Caki2 (cell line): ENCODE data around the gene DNAI2. TPM values are rescaled to one million over a fixed set of nuclear protein-coding genes. Genes with fewer than 3 reads are reported as not detected.
A peak's percentile ranks its signal among the peaks of the same experiment; 100 is the strongest.

ENCODE experiments used
- DNase-seq: peaks from one replicate; pipeline ENCODE4 v3.0.0-alpha.2; 2015; ENCODE audit warnings: low read depth
- in situ Hi-C: cut with HindIII; loops from 2 replicates; pipeline ENCODE4 v1.10.0; 2016; ENCODE audit warnings: low sequenced_read_pairs, low pct_unique_long_range_greater_than_20kb, mixed read lengths
- total RNA-seq: library from RNA; depleted of rRNA; stranded (reverse); fragments of >200 nt; shearing (Covaris generic); gene quantifications from 2 replicates; pipeline ENCODE4 v1.2.3, GENCODE V29; 2014; ENCODE audit warnings: low replicate concordance

The DNAI2 gene
- total RNA-seq, 1 experiment from 2014 or later, result not detected

- in situ Hi-C loops, result loop anchor here (10.0 kb wide), 1 partner anchor 56 kb away; no protein-coding TSS in a partner anchor
- DNase-seq, result peak; percentile 45
These were observed 16.3 kb downstream of the DNAI2 start for GRCh38 chr17:74290340-74290739.

- in situ Hi-C loops, result loop anchor here (10.0 kb wide), 1 partner anchor 58 kb away; no protein-coding TSS in a partner anchor
- no peak for DNase-seq
These were observed 18.5 kb downstream of the DNAI2 start for GRCh38 chr17:74292495-74292894.

GRCh38 chr17:74295625-74296547, 21.9 kb downstream of the DNAI2 start:
- in situ Hi-C loops, result loop anchor here (10.0 kb wide), 1 partner anchor 61 kb away; no protein-coding TSS in a partner anchor
- DNase-seq, result peak; percentile 85

GRCh38 chr17:74296548-74296936, 22.5 kb downstream of the DNAI2 start:
- peak; percentile 73 for DNase-seq
- in situ Hi-C loops, result loop anchor here (10.0 kb wide), 1 partner anchor 62 kb away; no protein-coding TSS in a partner anchor

DNA sequence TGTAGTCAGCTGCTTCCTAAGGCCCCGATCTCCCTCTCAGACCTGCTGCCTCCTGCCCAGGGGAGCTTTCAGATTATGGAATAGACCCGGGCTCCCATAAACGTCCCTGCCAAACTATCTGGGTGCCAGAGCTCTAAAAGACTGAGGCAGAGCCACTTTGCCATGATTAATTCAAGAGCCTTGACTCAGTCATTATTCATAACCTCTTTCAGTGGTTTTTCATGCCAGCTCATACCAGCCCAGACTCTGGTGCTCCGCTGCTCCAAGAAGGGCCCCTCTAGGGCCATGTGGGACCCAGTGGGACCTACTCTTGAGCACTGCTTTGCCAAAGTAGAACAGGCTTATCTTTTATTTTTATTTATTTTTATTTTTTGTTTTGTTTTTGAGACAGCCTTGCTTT, 23.9 kb downstream of the DNAI2 start:
- DNase-seq, result peak; percentile 44
- in situ Hi-C loops, result loop anchor here (10.0 kb wide), 1 partner anchor 63 kb away; no protein-coding TSS in a partner anchor

DNA sequence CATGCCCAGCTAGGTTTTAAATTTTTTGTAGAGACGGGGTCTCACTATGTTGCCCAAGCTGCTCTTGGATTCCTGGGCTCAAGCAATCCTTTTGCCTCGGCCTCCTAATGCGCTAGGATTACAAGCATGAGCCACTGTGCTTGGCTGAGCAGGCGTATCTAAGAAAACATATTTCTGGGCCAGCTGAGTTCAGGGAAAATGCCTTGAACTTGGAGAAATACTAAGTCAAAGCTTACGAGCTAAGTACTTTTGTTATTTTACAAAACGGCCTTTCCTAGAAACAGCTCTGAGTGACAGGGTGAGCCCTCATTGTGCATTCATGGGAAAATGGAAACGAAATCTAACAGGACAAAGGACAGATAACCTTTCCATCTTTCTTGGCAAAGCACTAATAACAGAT, 24.7 kb downstream of the DNAI2 start:
- DNase-seq, result peak; percentile 77
- in situ Hi-C loops, result loop anchor here (10.0 kb wide), 1 partner anchor 64 kb away; no protein-coding TSS in a partner anchor

- DNase-seq, result no peak
- in situ Hi-C loops, result loop anchor here (10.0 to 25.0 kb wide), 2 partner anchors 65 to 188 kb away; no protein-coding TSS in a partner anchor
These were observed 25.4 kb downstream of the DNAI2 start for GRCh38 chr17:74299226-74300009.

GRCh38 chr17:74303305-74303704, 29.3 kb downstream of the DNAI2 start:
- in situ Hi-C loops, result loop anchor here (25.0 kb wide), 1 partner anchor 184 kb away; no protein-coding TSS in a partner anchor
- DNase-seq, result no peak

GRCh38 chr17:74304184-74304583, 30.1 kb downstream of the DNAI2 start:
- DNase-seq, result no peak
- in situ Hi-C loops, result loop anchor here (25.0 kb wide), 1 partner anchor 183 kb away; no protein-coding TSS in a partner anchor

- no peak for DNase-seq
- in situ Hi-C loops, result loop anchor here (25.0 kb wide), 1 partner anchor 181 kb away; no protein-coding TSS in a partner anchor
These were observed 32.0 kb downstream of the DNAI2 start for GRCh38 chr17:74305865-74306654.

GRCh38 chr17:74307984-74308773, 34.1 kb downstream of the DNAI2 start:
- DNase-seq, result no peak
- in situ Hi-C loops, result loop anchor here (25.0 kb wide), 1 partner anchor 179 kb away; no protein-coding TSS in a partner anchor

GRCh38 chr17:74309902-74310301, 35.9 kb downstream of the DNAI2 start:
- in situ Hi-C loops, result loop anchor here (25.0 kb wide), 1 partner anchor 177 kb away; no protein-coding TSS in a partner anchor
- no peak for DNase-seq

- in situ Hi-C loops, result loop anchor here (25.0 kb wide), 1 partner anchor 172 kb away; no protein-coding TSS in a partner anchor
- no peak for DNase-seq
These were observed 40.8 kb downstream of the DNAI2 start for GRCh38 chr17:74314877-74315276.

DNA sequence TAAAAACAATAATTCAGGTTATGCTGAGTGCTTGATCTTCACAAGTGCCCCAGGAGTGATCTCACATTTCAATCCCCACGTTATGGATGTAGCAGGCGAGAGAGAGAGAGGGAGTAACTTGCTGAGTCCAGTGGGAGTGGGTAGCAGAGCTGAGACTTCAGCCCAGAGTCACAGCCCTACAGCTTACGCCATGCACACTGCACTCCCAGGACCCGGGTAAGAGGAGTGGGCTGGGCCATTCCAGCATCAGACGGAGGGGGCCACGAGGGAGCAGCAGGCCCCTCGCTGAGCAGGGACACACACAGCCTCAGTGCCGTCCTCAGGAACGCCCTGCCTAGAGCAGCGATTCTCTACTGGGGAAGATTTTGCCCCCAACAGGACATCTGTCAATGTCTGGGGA, 42.2 kb downstream of the DNAI2 start:
- in situ Hi-C loops, result loop anchor here (25.0 kb wide), 1 partner anchor 171 kb away; no protein-coding TSS in a partner anchor
- no peak for DNase-seq

DNA sequence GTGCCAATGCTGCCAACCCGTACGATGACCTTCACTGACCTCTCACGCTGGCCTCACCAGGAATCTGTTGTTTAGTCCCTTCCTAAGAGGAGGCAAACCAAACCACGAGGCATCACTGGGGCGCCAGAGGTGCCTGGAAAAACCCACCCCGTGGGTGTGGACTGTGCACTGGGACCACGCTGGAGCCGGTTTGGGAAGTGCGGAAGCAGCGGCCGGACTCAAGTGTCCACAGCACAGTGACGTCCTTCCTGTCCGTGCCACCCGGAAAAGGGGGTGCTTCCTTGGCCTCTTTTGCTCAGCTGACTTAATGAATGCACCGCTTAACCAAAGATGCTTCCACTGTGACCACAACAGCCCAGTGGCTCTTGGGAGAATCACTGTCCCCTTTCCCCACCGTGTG, 43.0 kb downstream of the DNAI2 start:
- in situ Hi-C loops, result loop anchor here (25.0 kb wide), 1 partner anchor 170 kb away; no protein-coding TSS in a partner anchor
- no peak for DNase-seq

DNA sequence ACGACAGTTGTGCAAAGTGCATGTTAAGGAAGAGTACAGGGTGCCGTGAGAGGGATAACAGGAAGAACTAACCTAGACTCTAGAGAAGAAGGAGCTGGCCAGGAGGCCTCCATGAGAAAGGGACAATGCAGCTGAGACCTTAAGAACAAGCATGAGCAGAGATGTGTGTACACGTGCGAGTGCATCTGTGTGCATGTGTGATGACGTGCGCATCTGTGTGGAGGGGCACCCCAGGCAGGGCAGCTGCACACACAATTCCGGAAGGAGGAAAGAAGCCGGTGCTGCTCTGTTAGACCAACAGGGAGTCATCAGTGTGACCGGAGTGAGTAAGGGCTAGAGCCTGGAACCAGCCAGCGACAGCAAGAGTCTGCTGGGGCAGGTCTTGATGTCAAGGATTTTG, 44.4 kb downstream of the DNAI2 start:
- in situ Hi-C loops, result loop anchor here (25.0 kb wide), 1 partner anchor 169 kb away; no protein-coding TSS in a partner anchor
- DNase-seq, result no peak

- no peak for DNase-seq
- in situ Hi-C loops, result loop anchor here (25.0 kb wide), 1 partner anchor 163 kb away; no protein-coding TSS in a partner anchor
These were observed 50.5 kb downstream of the DNAI2 start for GRCh38 chr17:74324521-74324920.
